ENCODE results near the gene GIPC3. TPM values are rescaled to one million over a fixed set of nuclear protein-coding genes. Genes with fewer than 3 reads are reported as not detected.
A peak's percentile ranks its signal among the peaks of the same experiment; 100 is the strongest.

The GIPC3 gene
- total and polyA plus RNA-seq, 7 donors, result under 0.01 to 1.0 (median 0.83) TPM; not detected in 4

DNA sequence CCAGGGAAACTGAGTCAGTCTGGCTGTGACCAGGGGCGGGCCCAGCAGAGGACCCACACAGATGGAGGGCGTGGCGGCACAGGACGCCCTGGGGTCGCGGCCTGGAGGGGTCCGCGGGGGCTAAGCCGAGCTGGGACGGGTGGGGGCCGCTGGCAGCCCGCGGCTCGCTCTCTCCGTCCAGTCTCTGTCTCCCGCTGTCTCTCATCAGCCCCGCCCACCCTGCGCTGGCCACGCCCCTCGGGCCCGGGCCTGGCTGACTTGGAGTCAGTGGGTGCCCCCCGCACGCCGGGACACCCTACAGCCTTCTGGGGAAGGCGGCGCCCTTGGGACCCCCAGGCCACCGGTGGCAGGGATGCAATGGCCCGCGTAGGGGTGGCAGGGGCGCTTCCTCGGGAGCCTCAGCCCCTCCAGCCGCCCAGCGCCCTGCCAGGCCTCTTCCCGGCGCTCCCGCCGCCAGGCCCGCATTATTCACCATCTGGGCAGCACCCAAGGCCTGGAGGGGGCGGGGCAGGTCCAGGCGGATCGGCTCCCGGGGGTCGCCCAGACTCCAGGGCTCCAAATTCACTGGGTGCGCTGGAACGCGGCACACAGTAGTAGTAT lies 21.5 kb downstream of the GIPC3 start, which contains the start of gene TBXA2R:
TBXA2R (minus strand) TSS at position 186 of the 600 bp plus-strand sequence. CDS start 6,241 bp downstream, outside the sequence.
- Histone ChIP-seq H3K9me3 (no peaks in the 10 kb centered on the region), H3K4me1 (peaks cover 0 to 45% (median 35%) of the 10 kb centered on the region in 4 donors), H3K4me3 (peak within 1 kb of the TSS; percentile 40 to 62 (median 56)), H3K27ac (peak within 1 kb of the TSS; percentile 69 to 86 (median 78)), H3K27me3 (no peaks in the 10 kb centered on the region), H3K36me3 (peaks cover 0 to 12% (median 8%) of the 10 kb centered on the region in 4 donors)
- intact Hi-C loops (cut with DNase I), result no loop called here
- peak in 2 of 4 donors; percentile 47 to 52 for TF ChIP-seq POLR2AphosphoS5 (IDR thresholded peaks at IDR 0.05)
- TF ChIP-seq CTCF (IDR thresholded peaks at IDR 0.05), result no peak
- peak in 1 of 2 donors; percentile 15 for TF ChIP-seq POLR2A (IDR thresholded peaks at IDR 0.05)
- TF ChIP-seq EP300 (IDR thresholded peaks at IDR 0.05), result no peak
- 3 to 4% methylated on average over 46 of the region's 46 CpGs for WGBS, 2 donors
- peak; percentile 90 for DNase-seq

DNA sequence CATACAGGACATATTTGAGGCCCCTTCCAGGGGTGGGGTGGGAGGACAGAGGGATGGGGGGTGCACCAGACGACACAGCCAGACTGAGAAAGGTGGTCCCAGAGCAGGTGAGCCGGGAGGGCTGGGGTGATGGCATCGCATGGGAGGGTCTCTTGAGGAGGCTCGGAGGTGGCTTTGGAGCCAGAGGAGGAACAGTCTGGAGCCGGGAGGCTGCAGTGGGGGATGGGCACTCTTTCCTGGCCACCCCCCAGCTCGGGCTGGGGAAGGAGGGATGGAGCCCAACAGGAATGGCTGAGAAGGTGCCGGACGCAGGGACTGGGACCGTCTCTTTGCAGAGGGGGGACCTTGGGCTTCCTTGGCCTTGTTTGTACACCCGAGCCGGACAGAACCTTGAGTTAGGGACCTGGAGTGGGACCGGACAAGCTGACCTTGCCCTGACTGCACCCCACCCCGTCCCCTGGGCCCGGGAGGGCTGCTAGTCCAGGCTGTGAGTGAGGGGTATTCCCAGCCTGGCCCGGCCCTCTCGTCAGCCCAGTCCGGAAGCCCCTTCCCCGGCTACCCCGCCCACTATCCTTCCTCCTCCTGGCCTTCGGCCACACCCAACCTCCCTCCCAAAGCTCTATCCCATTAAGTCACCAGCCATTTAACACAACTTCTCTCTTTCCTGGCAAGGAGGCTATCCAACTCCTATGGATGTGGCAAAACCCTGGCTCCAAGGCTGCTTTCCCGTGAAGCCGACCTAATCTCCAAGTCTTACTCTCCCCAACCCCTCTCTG lies 22.2 kb downstream of the GIPC3 start:
- H3K27ac ChIP-seq, result peak overlapping the region; percentile 69 to 86 (median 78)
- peaks cover 0 to 19% (median 15%) of the 10 kb centered on the region in 4 donors for H3K36me3 ChIP-seq
- peaks cover 0 to 45% (median 35%) of the 10 kb centered on the region in 4 donors for H3K4me1 ChIP-seq
- no peaks in the 10 kb centered on the region for H3K9me3 ChIP-seq
- intact Hi-C loops (cut with DNase I), result no loop called here
- no peak for DNase-seq
- TF ChIP-seq EP300 (IDR thresholded peaks at IDR 0.05) (no peak), POLR2AphosphoS5 (IDR thresholded peaks at IDR 0.05) (no peak), POLR2A (IDR thresholded peaks at IDR 0.05) (no peak), CTCF (IDR thresholded peaks at IDR 0.05) (no peak)
- 10 to 34% methylated on average over 22 of the region's 22 CpGs for WGBS, 2 donors
- H3K27me3 ChIP-seq, result no peaks in the 10 kb centered on the region
- H3K4me3 ChIP-seq, result peak overlapping the region; percentile 40 to 62 (median 56)

DNA sequence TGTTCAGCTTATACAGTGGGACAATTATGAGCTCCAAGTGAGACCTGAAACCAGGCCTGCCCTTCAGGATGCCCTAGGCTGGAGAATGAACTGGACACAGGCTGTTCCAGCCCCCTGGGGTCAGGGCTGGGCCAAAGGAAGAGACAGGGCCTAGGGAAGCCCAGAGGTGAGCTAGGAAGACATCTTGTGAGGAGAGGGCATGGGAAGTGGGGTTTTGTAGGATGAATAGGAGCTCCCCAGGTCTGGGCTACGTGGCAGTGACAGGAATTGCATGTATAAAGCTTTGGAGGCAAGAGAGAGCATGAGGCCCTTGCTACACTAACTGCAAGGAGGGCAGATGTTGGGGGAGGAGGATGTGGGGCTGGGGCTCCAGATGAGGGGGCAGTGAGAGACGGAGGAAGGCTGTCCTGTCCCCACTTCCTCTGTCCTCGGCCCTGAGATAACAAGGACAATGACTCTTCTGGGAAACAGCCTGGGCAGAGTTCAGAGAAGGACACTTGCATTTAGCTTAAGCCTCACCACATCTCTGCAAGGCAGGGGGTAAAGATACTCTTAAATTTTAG lies 22.9 kb downstream of the GIPC3 start:
- intact Hi-C loops (cut with DNase I), result no loop called here
- peaks cover 0 to 46% (median 39%) of the 10 kb centered on the region in 4 donors for H3K4me1 ChIP-seq
- H3K27ac ChIP-seq, result peak overlapping the region in 3 of 4 donors; percentile 72 to 86 (median 83)
- WGBS, 2 donors, result 49 to 51% methylated on average over 3 of the region's 3 CpGs
- DNase-seq, result no peak
- H3K9me3 ChIP-seq, result no peaks in the 10 kb centered on the region
- no peaks in the 10 kb centered on the region for H3K27me3 ChIP-seq
- H3K4me3 ChIP-seq, result no peak overlapping the region
- TF ChIP-seq POLR2AphosphoS5 (IDR thresholded peaks at IDR 0.05), result no peak
- TF ChIP-seq CTCF (IDR thresholded peaks at IDR 0.05), result no peak
- no peak for TF ChIP-seq EP300 (IDR thresholded peaks at IDR 0.05)
- TF ChIP-seq POLR2A (IDR thresholded peaks at IDR 0.05), result no peak
- H3K36me3 ChIP-seq, result peaks cover 0 to 26% (median 21%) of the 10 kb centered on the region in 4 donors

DNA sequence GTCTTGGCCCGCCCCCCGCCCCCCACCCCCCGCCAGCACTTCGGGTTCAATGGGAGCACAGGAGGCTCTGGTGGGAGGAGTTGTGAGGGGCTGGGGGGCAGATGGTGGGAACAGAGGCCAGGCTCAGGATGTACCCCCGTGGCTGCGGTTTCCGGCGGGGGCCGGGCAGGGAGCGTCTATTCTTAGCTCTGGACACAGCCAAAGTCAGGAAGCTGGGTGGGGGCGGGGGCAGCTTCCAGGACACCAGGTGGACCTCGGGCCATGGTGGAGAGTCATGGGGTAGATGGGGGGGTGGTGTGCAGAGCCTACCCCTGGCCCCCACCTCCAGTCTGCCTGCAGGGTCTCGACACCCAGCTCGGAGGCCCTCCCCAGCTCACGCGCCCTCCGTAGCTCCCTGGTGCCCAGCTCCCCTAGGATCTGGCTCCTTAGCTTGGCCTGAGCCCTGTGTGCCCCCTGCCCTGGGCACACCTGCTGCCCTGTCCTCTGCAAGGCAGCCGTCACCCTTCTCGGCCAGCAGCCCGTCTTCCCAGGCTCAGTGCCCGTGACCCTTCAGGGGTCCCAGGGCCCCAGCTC lies 23.6 kb downstream of the GIPC3 start:
- TF ChIP-seq CTCF (IDR thresholded peaks at IDR 0.05) (no peak), POLR2A (IDR thresholded peaks at IDR 0.05) (no peak), POLR2AphosphoS5 (IDR thresholded peaks at IDR 0.05) (no peak), EP300 (IDR thresholded peaks at IDR 0.05) (no peak)
- DNase-seq, result no peak
- H3K4me1 ChIP-seq, result peaks cover 0 to 53% (median 43%) of the 10 kb centered on the region in 4 donors
- intact Hi-C loops (cut with DNase I), result no loop called here
- no peaks in the 10 kb centered on the region for H3K9me3 ChIP-seq
- no peak overlapping the region for H3K4me3 ChIP-seq
- H3K36me3 ChIP-seq, result peaks cover 0 to 33% (median 21%) of the 10 kb centered on the region in 4 donors
- no peaks in the 10 kb centered on the region for H3K27me3 ChIP-seq
- 50 to 58% methylated on average over 21 of the region's 21 CpGs for WGBS, 2 donors
- peak overlapping the region in 2 of 4 donors; percentile 51 to 86 for H3K27ac ChIP-seq
